ENCODE measurements around the gene CYTH3.
A peak's percentile ranks its signal among the peaks of the same experiment; 100 is the strongest.

The CYTH3 gene

GRCh38 chr7:6272481-6273323 is at the start of gene CYTH3:
TSS of gene CYTH3 (minus strand) at chr7:6272624. CDS start at chr7:6272507, 117 bp downstream.
- TF ChIP-seq CTCF (IDR thresholded peaks at IDR 0.05; ENCODE audit: low read depth, low read length), result no peak
- no peak for DNase-seq (ENCODE audit: extremely low read depth, low read depth)

GRCh38 chr7:6320791-6321190 is 48.4 kb upstream of the CYTH3 start:
- DNase-seq (ENCODE audit: extremely low read depth, low read depth), result no peak
- TF ChIP-seq CTCF (IDR thresholded peaks at IDR 0.05; ENCODE audit: low read depth, low read length), result no peak

- peak; percentile 29 for DNase-seq (ENCODE audit: extremely low read depth, low read depth)
- TF ChIP-seq CTCF (IDR thresholded peaks at IDR 0.05; ENCODE audit: low read depth, low read length), result no peak
Measured at GRCh38 chr7:6317797-6318438, 45.5 kb upstream of the CYTH3 start.

- TF ChIP-seq CTCF (IDR thresholded peaks at IDR 0.05; ENCODE audit: low read depth, low read length), result no peak
- DNase-seq (ENCODE audit: extremely low read depth, low read depth), result no peak
Measured at GRCh38 chr7:6316226-6316625, 43.8 kb upstream of the CYTH3 start.

GRCh38 chr7:6315746-6316145 is 43.3 kb upstream of the CYTH3 start:
- no peak for DNase-seq (ENCODE audit: extremely low read depth, low read depth)
- no peak for TF ChIP-seq CTCF (IDR thresholded peaks at IDR 0.05; ENCODE audit: low read depth, low read length)

GRCh38 chr7:6310271-6310993 is 38.0 kb upstream of the CYTH3 start:
- DNase-seq (ENCODE audit: extremely low read depth, low read depth), result no peak
- TF ChIP-seq CTCF (IDR thresholded peaks at IDR 0.05; ENCODE audit: low read depth, low read length), result no peak

GRCh38 chr7:6307762-6308161 is 35.3 kb upstream of the CYTH3 start:
- no peak for TF ChIP-seq CTCF (IDR thresholded peaks at IDR 0.05; ENCODE audit: low read depth, low read length)
- DNase-seq (ENCODE audit: extremely low read depth, low read depth), result no peak

Measured in AG09319 (cell line).